ENCODE data around the gene CDH13.

GRCh38 chr16:82758406-82758805 is 131.6 kb downstream of the CDH13 start:
- TF ChIP-seq CTCF (IDR thresholded peaks at IDR 0.05) (no peak), POLR2A (IDR thresholded peaks at IDR 0.05) (no peak)
